C4-2B (cell line): ENCODE data around the gene SLC66A3.

ENCODE experiments used
- H3K27ac ChIP-seq: fragments of 450-650 bp; 2 replicates; pipeline ENCODE4 v1.5.1; 2017
- CTCF ChIP-seq: fragments of 450-650 bp; conservative IDR thresholded peaks from 2 replicates; pipeline ENCODE4 v1.5.1; 2017; ENCODE audit warnings: mild to moderate bottlenecking
- ZFX ChIP-seq: fragments of 450-650 bp; IDR thresholded peaks from 2 replicates; pipeline ENCODE4 v1.6.1; 2017

Gene SLC66A3

GRCh38 chr2:11180653-11181052, 25.4 kb downstream of the SLC66A3 start:
- TF ChIP-seq ZFX = no peak
- no peak for TF ChIP-seq CTCF
- no peak overlapping the region for H3K27ac ChIP-seq

DNA sequence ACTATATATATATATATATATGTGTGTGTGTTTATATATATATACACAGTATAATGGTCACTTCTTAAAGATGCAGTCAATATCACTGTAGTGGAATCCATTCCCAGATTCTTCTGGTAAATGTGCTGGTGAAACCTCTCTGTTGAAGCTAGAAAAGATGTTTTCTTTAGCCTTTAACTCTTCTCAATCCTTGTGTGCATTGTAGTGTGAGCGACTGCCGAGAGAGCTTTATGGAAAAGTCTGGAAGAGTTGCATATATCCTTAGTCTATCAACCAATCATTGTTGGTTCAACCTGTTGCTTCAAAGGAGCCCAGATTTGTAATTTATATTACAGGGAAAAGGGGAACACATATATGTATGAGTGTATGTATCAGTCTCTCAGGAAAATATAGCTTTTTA, 27.7 kb downstream of the SLC66A3 start:
- H3K27ac ChIP-seq = no peak overlapping the region
- TF ChIP-seq ZFX (no peak), CTCF (no peak)

DNA sequence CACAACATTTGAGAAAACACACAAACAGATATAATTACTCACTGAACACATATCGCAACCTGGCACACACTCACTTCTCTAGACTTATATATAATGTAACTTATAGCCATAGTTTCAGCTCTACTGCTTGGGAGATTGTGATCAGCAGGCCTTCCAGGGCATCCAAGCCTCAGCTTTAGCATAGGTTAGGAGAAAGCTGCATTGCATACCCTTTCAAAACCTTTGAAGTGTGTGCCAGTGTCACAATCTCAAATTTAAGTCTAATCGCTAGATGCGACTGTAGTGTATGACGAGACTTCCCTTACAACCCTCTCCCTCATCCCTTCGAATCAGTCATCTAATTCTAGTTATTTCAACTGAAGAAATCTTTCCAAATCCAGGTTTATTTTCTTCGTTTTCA, 30.9 kb downstream of the SLC66A3 start:
- TF ChIP-seq CTCF (no peak), ZFX (no peak)
- no peak overlapping the region for H3K27ac ChIP-seq

DNA sequence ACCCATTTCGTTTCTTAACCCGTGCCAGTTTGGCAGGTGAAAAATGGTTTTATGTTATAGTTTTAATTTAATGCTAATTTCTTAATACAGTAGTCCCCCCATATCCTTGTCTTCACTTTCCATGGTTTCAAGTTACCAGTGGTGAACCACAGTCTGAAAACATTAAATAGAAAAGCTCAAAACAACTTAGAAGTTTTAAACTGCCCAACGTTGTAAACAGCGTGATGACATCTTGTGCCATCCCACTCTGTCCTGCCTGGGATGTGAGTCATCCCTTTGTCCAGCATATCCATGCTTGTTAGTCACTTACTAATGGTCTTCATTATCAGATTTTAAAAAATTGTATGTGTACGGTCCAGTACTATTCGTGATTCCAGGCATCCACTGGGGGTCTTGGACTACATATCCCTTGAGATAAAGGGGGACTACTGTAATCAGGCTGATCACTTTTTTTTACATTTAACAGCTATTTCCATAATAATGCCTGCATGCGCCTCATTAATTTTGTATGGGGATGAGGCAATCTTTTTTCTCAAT, 31.9 kb downstream of the SLC66A3 start:
- TF ChIP-seq ZFX = no peak
- TF ChIP-seq CTCF = no peak
- H3K27ac ChIP-seq = no peak overlapping the region

DNA sequence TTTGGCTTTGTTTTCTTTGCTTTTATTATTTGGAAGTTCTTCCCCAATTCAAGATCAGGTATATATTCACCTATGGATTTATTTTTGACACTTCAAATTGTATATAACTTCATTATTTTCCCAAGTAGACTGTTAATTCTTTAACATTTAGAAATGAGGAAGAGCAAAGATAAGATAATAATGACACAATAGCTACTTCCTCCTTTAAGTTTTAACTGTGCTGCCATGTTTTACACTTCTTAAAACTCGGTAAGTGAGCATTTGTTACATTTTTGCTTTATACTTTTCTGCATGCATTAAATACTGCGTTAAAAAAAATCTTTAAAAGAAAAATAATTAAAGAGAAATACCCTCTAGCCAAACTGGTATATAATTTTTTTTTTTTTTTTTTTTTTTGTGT, 32.5 kb downstream of the SLC66A3 start:
- TF ChIP-seq ZFX (no peak), CTCF (no peak)
- no peak overlapping the region for H3K27ac ChIP-seq

DNA sequence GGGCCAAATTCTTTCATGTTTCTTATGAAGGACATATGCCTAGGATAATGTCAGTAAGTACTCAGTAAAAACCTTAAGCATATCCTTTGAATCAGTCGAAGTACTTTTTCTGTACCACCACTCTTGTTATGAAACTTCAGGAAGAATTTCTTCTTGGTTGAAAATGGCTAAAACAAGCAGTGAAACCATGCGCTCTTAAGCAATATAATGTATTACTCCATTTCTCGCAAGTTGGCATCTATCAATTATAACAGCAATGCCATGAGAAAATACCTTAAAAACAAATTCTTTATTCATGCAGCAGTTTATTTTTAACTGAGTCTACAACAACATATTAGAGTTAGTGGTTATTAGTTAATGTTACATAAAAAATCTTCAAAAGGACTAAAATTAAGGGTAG, 41.0 kb downstream of the SLC66A3 start:
- TF ChIP-seq ZFX (no peak), CTCF (no peak)

DNA sequence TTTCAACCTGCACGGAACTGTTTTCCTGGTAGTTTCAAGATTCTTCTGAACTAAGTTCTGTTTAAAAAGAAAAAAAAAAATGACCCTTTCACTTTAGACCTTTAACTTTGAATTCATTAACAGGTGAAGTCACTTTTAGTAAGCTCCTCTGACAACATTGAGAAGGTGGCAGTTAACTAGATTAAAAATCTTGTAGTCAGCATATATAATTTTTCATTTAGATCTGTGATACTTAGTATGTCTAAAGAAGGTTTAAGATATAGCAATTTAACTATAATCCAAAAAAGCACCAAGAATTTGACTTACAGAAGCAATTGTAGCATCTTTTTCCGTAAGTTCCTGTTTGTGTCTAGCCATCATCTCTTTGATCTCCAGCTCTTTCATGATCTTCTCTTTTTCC, 45.4 kb downstream of the SLC66A3 start:
- TF ChIP-seq CTCF = no peak
- TF ChIP-seq ZFX = no peak

More for the DNA sequence above, 41.0 kb downstream of the SLC66A3 start:
- no peak overlapping the region for H3K27ac ChIP-seq

More for the DNA sequence above, 45.4 kb downstream of the SLC66A3 start:
- H3K27ac ChIP-seq = no peak overlapping the region
